Spleen (tissue), 11 donors: ENCODE measurements around the gene ATP6V1C2. TPM values are rescaled to one million over a fixed set of nuclear protein-coding genes. Genes with fewer than 3 reads are reported as not detected.

Source experiments
- DNase-seq: peaks from one replicate; pipeline ENCODE4 v3.0.0-alpha.2; 2020
- H3K27ac ChIP-seq, 8 donors: fragments of 200-600 bp; sonication (generic) in 7 of 8; 1 replicate in 4 of 8; 2 replicates in 4 of 8; pipeline versions ENCODE4 v1.5.0 to v1.8.0; 2016 to 2021; ENCODE audit warnings: inconsistent platforms in 4 of 8, mild to moderate bottlenecking in 4 of 8, moderate library complexity in 1 of 8
- H3K27me3 ChIP-seq, 7 donors: fragments of 200-600 bp; sonication (generic) in 6 of 7; replicated peaks in 1 of 7; 1 replicate in 4 of 7; 2 replicates in 3 of 7; pipeline versions ENCODE4 v1.5.0 to v1.8.0; 2016 to 2021; ENCODE audit warnings: inconsistent platforms in 3 of 7, mild to moderate bottlenecking in 1 of 7
- H3K36me3 ChIP-seq, 6 donors: fragments of 200-600 bp; sonication (generic) in 5 of 6; 1 replicate in 4 of 6; 2 replicates in 2 of 6; pipeline versions ENCODE4 v1.5.0 to v1.8.0; 2016 to 2021; ENCODE audit warnings: inconsistent platforms in 2 of 6
- H3K4me1 ChIP-seq, 6 donors: fragments of 200-600 bp; sonication (generic) in 5 of 6; 1 replicate in 3 of 6; 2 replicates in 3 of 6; pipeline versions ENCODE4 v1.5.0 to v1.8.0; 2016 to 2021; ENCODE audit warnings: inconsistent platforms in 3 of 6
- H3K4me3 ChIP-seq, 8 donors: fragments of 200-600 bp; sonication (generic) in 7 of 8; 1 replicate in 4 of 8; 2 replicates in 4 of 8; pipeline versions ENCODE4 v1.5.0 to v1.8.0; 2016 to 2021; ENCODE audit warnings: inconsistent platforms in 4 of 8, mild to moderate bottlenecking in 4 of 8, moderate library complexity in 2 of 8
- H3K9me3 ChIP-seq, 8 donors: fragments of 200-600 bp; sonication (generic) in 7 of 8; 1 replicate in 4 of 8; 2 replicates in 4 of 8; pipeline versions ENCODE4 v1.5.0 to v1.8.0; 2016 to 2021; ENCODE audit warnings: inconsistent platforms in 4 of 8
- POLR2A ChIP-seq, 3 donors: fragments of 450-650 bp; IDR thresholded peaks; one replicate each; pipeline ENCODE4 v1.5.1; 2017; ENCODE audit warnings: antibody characterized with exemption in 3 of 3, mild to moderate bottlenecking in 1 of 3
- POLR2AphosphoS5 ChIP-seq, 3 donors: sonication (generic); formaldehyde crosslinking; IDR thresholded peaks; one replicate each; pipeline ENCODE4 v1.5.1; 2017; ENCODE audit warnings: antibody characterized with exemption in 3 of 3
- WGBS, 5 donors: extraction: QIAGEN DNeasy Blood & Tissue Kit in 3 of 5; methylation state at CpG; one replicate each; pipeline versions ENCODE4 v1.1.5 to v1.1.7; 2013 to 2018; 5-methylcytosine and 5-hydroxymethylcytosine counted together
- intact Hi-C: fragments of 100-400 bp; cut with DNase I; formaldehyde crosslinking; loops from one replicate; pipeline ENCODE4 v1.15.0; 2023; ENCODE audit warnings: low total_unique reads
- polyA plus RNA-seq, 3 donors: library from polyadenylated mRNA; stranded (reverse); fragments of 200-250 nt; gene quantifications; one replicate each; pipeline ENCODE4 v1.2.1, GENCODE V29; 2013
- total RNA-seq, 7 donors: library from RNA; depleted of rRNA in 3 of 7; stranded (reverse); fragments of >200 nt in 3 of 7; fragmentation: NEBNext Ultra II Directional in 4 of 7; extraction: Animal tissue kit (Norgen Biotek cat#: 25700) in 4 of 7; gene quantifications; one replicate each; pipeline versions ENCODE4 v1.1.0 to v1.2.1, GENCODE V29; 2016 to 2021
- TF ChIP-seq, protein P1 (sequence below), 11 experiments: fragments of 200-600 bp in 7 of 11; fragments of 450-650 bp in 4 of 11; sonication (generic) in 4 of 11; IDR thresholded peaks in 8 of 11; conservative IDR thresholded peaks in 3 of 11; 1 replicate in 7 of 11; 2 replicates in 4 of 11; pipeline versions ENCODE4 v1.4.0 to v1.8.0; 2016 to 2021; ENCODE audit warnings: antibody characterized with exemption in 11 of 11, inconsistent platforms in 4 of 11, mild to moderate bottlenecking in 1 of 11
- donor health status: healthy with polysubstance abuse.
- donor health status: DM: no; HTN: no; CAD: no; lungs with moderate emphysema.
- donor health status: DM: no; HTN: no; CAD: no.
- donor health status: Bipolar disorder and iron deficiency.
- donor health status: healthy.
- donor health status: DM: no; HTN: no; CAD: no.
- donor health status: DM: yes; HTN: yes; CAD: no.

ATP6V1C2 gene
- total and polyA plus RNA-seq, 10 donors = 0.23 to 9.2 (median 0.54) TPM; not detected in 3

DNA sequence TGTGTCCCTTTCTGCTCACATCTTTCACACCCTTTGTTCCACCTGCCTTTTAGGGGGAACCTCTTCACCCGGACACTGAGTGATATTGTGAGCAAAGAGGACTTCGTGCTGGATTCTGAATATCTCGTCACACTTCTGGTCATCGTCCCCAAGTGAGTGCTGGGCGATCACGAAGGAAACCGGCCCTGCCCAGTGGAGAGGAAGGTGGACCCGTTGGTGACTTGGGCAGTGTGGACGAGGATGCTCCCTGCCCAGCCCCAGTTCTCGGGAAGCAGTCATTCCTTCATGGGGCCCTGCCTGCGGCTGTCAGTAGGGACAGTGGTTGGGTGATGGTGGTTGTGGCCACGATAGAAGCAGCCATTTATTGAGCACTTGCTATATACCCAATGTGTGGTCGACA is 50.4 kb downstream of the ATP6V1C2 start:
- peak; percentile 67 for DNase-seq
- intact Hi-C loops = no loop called here
- TF ChIP-seq POLR2AphosphoS5 (IDR thresholded peaks at IDR 0.05) (no peak), POLR2A (IDR thresholded peaks at IDR 0.05) (no peak)
- TF ChIP-seq, protein P1, sequence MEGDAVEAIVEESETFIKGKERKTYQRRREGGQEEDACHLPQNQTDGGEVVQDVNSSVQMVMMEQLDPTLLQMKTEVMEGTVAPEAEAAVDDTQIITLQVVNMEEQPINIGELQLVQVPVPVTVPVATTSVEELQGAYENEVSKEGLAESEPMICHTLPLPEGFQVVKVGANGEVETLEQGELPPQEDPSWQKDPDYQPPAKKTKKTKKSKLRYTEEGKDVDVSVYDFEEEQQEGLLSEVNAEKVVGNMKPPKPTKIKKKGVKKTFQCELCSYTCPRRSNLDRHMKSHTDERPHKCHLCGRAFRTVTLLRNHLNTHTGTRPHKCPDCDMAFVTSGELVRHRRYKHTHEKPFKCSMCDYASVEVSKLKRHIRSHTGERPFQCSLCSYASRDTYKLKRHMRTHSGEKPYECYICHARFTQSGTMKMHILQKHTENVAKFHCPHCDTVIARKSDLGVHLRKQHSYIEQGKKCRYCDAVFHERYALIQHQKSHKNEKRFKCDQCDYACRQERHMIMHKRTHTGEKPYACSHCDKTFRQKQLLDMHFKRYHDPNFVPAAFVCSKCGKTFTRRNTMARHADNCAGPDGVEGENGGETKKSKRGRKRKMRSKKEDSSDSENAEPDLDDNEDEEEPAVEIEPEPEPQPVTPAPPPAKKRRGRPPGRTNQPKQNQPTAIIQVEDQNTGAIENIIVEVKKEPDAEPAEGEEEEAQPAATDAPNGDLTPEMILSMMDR (IDR thresholded peaks at IDR 0.05 in 8 of 11, conservative IDR thresholded peaks at IDR 0.05 in 3 of 11) = no peak
- Histone ChIP-seq H3K4me1 (peaks cover 0 to 5% (median 0%) of the 10 kb centered on the region in 6 donors), H3K27me3 (no peaks in the 10 kb centered on the region), H3K4me3 (no peak overlapping the region), H3K36me3 (peaks cover 0 to 6% (median 0%) of the 10 kb centered on the region in 6 donors), H3K27ac (no peak overlapping the region), H3K9me3 (no peaks in the 10 kb centered on the region)
- WGBS, 5 donors = 83 to 94% (median 91%) methylated on average over 13 of the region's 13 CpGs

DNA sequence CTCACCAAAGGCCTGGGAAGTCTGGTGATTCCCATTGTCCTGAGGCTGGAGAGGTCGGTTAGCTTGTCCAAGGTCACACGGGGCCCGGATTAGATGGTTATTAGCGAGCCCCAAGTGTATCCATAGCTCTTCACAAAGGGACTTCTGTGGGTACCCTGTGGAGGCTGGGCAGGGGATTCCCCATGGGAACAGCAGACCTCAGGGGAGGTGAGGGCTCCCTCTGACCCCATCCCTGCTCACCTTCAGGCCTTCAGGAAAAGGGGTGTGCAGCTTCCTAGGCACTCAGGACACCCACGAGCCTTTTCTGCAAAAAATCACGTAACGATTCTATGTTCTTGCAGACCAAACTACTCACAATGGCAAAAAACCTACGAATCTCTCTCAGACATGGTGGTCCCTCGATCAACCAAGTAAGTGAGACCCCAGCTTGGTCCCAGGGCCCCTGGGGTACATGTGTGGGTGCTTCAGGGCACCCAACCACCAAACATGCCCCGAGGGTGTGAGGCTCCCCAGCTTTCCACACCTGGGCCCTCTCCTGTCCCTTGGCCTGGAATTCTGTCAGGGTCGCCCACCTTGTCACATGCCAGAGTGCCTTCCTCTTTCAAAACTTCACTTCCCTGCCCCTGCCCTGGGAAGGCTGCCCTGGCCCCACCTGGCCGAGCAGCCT is 50.9 kb downstream of the ATP6V1C2 start:
- Histone ChIP-seq H3K27me3 (no peaks in the 10 kb centered on the region), H3K27ac (no peak overlapping the region), H3K36me3 (peaks cover 0 to 10% (median 2%) of the 10 kb centered on the region in 6 donors), H3K4me3 (no peak overlapping the region), H3K9me3 (no peaks in the 10 kb centered on the region), H3K4me1 (peaks cover 0 to 5% (median 0%) of the 10 kb centered on the region in 6 donors)
- intact Hi-C loops = no loop called here
- peak; percentile 50 for DNase-seq
- TF ChIP-seq, protein P1 (IDR thresholded peaks at IDR 0.05 in 8 of 11, conservative IDR thresholded peaks at IDR 0.05 in 3 of 11) = no peak
- no peak for TF ChIP-seq POLR2AphosphoS5 (IDR thresholded peaks at IDR 0.05)
- no peak for TF ChIP-seq POLR2A (IDR thresholded peaks at IDR 0.05)
- WGBS, 5 donors = 85 to 92% (median 88%) methylated on average over 9 to 12 of the region's 12 CpGs

DNA sequence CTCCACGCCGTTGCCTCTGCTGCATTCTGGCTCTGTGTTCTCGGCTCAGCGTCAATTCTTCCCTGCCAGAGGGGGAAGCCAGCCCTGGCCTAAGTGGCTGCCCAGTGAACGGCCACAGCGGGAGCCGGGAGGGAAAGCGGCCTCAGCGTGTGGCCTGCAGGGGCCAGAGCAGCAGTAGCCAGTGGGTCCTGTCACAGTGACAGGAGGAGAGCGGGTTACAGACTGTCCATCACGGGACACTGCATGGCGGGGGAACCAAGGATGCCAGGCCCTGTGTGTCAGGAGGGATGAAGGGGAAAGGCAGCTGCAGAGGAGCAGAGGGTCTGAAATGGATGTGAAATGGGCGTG is 51.4 kb downstream of the ATP6V1C2 start:
- H3K4me1 ChIP-seq = peaks cover 0 to 5% (median 0%) of the 10 kb centered on the region in 6 donors
- no peaks in the 10 kb centered on the region for H3K9me3 ChIP-seq
- peak; percentile 72 for DNase-seq
- no peak overlapping the region for H3K27ac ChIP-seq
- intact Hi-C loops = no loop called here
- WGBS, 5 donors = 82 to 85% (median 83%) methylated on average over 13 of the region's 13 CpGs
- H3K27me3 ChIP-seq = no peaks in the 10 kb centered on the region
- H3K36me3 ChIP-seq = peaks cover 0 to 15% (median 5%) of the 10 kb centered on the region in 6 donors
- no peak overlapping the region for H3K4me3 ChIP-seq
- peak in 1 of 3 donors; percentile 24 for TF ChIP-seq POLR2AphosphoS5 (IDR thresholded peaks at IDR 0.05)
- TF ChIP-seq, protein P1 (IDR thresholded peaks at IDR 0.05 in 8 of 11, conservative IDR thresholded peaks at IDR 0.05 in 3 of 11) = no peak
- TF ChIP-seq POLR2A (IDR thresholded peaks at IDR 0.05) = no peak

DNA sequence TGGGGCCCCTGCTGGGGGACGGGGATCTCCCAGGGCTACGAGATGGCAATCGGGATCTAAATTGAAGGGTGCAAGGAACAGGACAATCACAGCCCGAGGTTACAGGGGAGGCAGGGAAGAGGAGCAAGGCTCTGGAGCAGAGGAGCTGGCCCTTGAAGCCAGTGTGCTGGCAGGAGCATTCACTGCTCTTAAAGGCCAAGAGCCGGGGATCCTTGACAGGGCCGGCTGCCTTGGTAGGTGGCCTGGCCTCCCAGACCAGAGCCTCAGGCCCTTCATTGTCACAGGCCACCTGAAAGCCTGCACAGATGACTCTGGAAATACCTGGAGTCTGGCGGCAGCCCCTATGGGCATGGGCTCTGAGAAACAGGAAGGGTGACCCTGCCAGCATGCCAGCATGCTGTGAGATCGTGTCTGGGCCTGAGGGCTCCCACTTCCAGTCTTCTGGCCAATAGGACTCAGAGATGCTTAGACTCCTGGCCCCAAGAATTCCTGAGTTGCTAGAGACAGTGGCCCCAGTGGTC is 52.5 kb downstream of the ATP6V1C2 start:
- Histone ChIP-seq H3K4me1 (peaks cover 0 to 5% (median 0%) of the 10 kb centered on the region in 6 donors), H3K27me3 (no peaks in the 10 kb centered on the region), H3K9me3 (no peaks in the 10 kb centered on the region), H3K36me3 (peaks cover 0 to 25% (median 14%) of the 10 kb centered on the region in 6 donors), H3K4me3 (no peak overlapping the region), H3K27ac (no peak overlapping the region)
- TF ChIP-seq, protein P1 (IDR thresholded peaks at IDR 0.05 in 8 of 11, conservative IDR thresholded peaks at IDR 0.05 in 3 of 11) = no peak
- no peak for TF ChIP-seq POLR2A (IDR thresholded peaks at IDR 0.05)
- no peak for TF ChIP-seq POLR2AphosphoS5 (IDR thresholded peaks at IDR 0.05)
- intact Hi-C loops = no loop called here
- 78 to 82% (median 79%) methylated on average over 4 to 8 of the region's 8 CpGs for WGBS, 5 donors
- peak; percentile 42 for DNase-seq
